ENCODE data around the gene DPEP3.
A peak's percentile ranks its signal among the peaks of the same experiment; 100 is the strongest.
"Not testable (repeated sequence)": the region's sequence is repeated elsewhere in the genome, so short reads cannot be mapped to it uniquely, and the experiment has no call there.

The DPEP3 gene, protein sequence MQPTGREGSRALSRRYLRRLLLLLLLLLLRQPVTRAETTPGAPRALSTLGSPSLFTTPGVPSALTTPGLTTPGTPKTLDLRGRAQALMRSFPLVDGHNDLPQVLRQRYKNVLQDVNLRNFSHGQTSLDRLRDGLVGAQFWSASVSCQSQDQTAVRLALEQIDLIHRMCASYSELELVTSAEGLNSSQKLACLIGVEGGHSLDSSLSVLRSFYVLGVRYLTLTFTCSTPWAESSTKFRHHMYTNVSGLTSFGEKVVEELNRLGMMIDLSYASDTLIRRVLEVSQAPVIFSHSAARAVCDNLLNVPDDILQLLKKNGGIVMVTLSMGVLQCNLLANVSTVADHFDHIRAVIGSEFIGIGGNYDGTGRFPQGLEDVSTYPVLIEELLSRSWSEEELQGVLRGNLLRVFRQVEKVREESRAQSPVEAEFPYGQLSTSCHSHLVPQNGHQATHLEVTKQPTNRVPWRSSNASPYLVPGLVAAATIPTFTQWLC

DNA sequence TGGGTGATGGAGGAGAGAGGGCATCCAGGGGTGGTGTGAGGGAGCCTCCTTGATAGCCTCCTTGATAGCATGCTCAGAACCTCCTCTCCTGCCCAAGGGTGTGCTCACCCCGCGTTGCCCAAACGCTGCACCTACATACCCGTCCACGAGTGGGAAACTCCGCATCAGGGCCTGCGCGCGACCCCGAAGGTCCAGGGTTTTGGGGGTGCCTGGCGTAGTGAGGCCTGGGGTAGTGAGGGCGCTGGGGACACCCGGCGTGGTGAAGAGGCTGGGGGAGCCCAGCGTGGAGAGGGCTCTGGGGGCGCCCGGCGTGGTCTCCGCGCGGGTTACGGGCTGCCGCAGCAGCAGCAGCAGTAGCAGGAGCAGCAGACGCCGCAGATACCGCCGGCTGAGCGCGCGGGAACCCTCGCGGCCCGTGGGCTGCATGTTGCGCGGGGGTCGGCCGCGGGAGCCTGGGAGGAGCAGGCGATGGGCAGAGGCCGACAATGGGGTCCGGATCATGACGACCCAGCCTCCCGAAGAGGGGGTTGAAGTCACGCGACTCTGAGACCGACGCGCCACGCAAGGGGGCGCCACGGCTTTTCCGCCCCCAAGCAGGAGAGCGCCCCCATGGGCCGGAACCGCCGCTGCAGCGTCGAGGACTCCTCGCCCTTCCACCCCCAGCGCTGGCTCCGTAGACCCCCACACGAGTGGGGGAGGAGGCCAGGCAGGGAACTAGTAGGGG, at the start of gene DPEP3:
Gene DPEP3 (minus strand): TSS at position 545 of the 724 bp plus-strand sequence. CDS start 119 bp downstream, at position 426.
- no peak for DNase-seq

DNA sequence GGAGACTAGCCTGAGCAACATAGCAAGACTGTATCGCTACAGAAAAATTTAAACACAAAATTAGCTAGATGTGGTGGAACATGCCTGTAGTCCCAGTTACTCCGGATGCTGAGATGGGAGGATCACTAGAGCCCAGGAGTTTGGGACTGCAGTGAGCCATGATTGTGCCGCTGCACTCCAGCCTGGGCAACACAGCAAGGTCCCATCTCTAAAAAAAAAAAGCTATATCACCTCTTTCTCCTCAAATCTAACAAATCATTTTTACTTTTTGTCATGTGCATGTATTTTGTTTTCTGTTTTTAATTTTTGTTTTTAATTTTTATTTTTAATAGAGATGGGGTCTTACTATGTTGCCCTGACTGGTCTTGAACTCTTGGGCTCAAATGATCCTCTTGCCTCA, 48.7 kb upstream of the DPEP3 start:
- no peak for DNase-seq

DNA sequence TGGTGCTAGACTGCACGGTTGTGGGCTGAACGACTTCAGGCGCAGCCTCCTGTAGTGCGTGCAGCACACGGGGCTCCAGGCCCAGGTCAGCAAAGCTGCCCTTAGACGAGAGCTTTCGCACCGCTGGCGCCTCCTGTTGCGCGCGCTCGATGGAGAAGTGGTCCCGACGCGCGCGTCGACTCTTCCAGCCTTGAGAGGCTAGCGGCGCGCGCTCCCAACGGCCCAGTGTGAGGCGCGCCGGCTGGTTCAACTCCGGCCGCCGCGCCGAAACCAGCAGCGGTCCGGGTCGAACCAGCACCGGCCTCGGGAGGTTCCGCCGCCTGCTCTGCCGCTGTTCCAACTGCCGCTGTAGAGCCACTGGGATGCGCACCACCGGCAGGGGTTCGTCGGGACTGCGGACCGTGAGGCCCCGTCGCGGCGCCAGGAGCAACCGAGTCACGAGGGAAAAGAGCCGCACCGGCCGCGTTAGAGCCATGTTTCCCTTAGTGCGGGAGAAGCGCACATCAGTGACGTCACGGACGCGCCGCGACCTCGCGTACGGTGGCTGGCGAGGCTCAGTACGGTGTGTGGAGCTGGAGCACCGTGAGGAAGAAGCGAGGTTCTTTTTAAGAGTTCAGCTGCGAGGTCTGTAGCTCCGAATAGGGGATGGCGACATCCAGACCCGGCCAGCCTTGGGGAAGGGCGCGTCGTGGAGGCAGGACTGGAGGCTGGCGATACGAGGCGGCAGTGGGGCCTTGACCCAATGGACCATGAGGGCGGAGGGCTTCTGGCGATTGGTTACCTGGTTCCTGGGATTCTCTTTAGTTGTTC, 42.6 kb upstream of the DPEP3 start, which contains the start of the genes DDX28 and DUS2:
Gene DDX28 (minus strand): TSS at position 505 of the 810 bp plus-strand sequence. CDS start 30 bp downstream, at position 475.
Gene DUS2 (plus strand): TSS at position 557 of the 810 bp plus-strand sequence. CDS start 14,740 bp downstream, outside the sequence.
- DNase-seq: peak; percentile 90

DNA sequence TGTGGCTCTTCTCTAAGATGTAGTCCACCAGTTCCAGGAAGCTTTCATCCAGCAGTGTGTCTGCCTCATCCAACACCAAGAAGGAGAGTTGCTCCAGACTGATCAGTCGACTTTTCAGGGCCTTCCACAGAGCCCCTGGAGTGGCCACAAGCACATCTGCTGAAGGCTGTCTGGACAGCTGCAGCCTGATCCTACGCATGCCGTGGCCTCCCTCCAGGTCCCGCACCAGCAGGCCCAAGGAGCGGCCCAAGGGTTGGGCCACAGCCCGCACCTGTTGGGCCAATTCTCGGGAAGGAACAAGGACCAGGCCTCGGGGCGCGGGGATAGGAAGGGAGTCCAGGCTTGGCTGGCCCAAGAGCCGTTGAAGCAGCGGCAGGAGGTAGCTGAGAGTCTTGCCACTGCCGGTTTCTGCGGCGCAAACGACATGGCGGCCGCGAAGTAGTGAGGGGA, 42.0 kb upstream of the DPEP3 start:
- no peak for DNase-seq

DNA sequence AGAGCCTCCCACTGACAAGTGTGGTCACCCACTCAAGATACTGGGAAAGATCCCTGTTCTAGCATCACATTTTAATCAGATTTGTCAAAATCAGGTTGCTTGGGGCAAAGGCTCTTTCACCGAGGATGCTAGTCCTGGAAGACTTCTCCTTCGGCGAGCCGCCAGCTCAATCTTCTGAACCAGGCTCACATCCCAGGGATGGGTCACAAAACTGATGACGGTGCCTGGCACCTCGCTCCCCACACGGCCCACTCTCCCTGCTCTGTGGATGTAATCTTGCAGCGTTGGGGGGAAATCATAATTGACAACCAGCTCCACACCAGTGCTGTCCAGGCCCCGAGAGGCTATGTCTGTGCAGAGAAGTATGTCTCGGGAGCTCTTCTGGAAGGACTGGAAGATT, 41.2 kb upstream of the DPEP3 start:
- no peak for DNase-seq

DNA sequence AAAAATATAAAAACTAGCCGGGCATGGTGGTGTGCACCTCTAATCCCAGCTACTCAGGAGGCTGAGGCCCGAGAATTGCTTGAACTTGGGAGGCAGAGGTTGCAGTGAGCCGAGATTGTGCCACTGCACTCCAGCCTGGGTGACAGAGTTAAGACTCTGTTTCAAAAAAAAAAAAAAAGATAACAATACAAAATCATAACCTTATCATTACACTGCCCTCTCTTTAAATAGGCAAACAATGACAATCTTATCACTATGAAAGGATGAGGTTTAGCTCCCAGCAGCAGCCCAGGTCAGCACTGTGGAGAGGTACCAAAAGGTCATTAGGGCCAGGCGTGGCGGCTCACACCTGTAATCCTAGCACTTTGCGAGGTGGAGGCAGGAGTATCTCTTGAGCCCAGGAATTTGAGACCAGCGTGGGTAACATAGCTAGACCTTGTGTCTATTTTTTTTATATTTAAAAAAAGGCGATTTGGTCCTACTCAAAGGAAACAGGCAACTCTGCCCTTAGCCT, 38.9 kb upstream of the DPEP3 start:
- DNase-seq: no peak

DNA sequence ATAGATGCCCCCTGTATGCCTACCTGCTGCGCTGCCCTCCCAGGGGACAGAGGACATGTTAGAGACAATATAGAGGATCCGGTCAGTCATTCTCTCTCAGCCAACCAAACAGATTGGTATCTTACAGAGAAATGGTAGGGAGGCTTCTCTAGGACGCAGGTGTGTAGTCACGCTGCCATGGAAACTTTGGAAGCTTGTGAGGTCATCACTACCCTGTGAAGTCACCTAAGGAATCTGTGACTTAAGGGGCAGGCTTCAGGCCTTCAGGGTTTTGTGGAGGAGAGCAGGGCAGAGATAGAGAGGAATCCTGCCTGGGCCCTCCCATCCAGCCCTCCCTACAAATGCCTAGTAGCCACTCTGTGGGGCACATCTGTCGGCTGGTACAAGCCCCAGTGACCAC, 35.4 kb upstream of the DPEP3 start, which contains the start of gene DPEP2NB:
Gene DPEP2NB (minus strand): TSS at position 231 of the 400 bp plus-strand sequence. CDS start 141 bp downstream, at position 90.
- DNase-seq: no peak

DNA sequence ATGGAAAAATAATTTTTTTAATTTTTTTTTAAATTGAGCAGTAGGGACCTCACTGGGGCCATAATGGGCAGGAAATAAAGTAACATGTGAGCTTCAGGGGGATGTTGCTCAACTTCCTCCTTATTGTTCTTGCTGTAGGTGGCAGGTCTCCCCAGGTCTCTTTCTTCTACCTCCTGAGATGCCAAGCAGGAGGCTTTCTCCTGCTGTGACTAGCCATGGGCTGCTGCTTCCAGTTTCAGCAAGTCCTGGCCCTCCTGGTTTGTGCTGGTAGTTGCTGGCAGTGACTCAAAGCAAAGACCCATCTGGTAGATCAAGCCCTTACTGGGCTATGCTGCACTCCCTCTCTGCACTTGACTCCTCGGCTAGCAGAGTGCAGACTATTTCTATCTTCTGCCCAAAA, 33.1 kb upstream of the DPEP3 start:
- no peak for DNase-seq

DNA sequence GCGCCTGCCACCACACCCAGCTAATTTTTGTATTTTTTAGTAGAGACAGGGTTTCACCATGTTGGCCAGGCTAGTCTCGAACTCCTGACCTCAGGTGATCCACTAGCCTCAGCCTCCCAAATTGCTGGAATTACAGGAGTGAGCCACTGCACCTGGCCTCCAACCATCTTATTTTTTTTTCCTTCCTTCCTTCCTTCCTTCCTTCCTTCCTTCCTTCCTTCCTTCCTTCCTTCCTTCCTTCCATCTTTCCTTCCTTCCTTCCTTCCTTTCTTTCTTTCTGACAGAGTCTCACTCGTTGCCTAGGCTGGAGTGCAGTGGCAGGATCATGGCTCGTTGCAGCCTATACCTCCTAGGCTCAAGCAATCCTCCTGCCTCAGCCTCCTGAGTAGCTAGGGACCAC, 29.6 kb upstream of the DPEP3 start:
- DNase-seq: not testable (repeated sequence)

DNA sequence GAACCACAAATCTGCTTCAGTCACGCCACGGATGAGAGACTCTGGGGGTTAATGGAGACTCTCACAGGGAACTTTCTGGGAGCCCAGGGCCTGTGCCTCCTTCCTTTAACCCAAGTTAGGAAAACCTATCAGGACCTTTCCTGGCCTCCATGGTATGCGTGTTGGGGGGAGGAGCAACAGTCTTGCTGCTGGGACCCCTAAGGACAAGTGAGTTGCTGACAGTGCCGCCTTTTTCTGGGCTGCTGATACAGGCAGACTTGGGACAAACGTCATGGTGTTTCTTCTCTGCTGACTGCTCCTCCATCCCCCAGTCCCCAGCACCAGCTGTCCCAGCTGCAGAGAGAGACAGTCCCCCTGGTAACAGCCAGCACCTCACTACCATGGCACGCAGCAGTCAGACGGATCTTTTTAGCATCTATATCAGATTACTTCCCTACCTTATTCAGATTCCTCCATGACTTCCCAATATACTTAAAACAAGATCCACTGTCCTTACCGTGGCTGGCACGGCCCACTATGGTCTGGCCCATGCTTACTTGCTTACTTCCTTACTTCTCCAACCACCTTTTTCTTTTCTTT, 28.9 kb upstream of the DPEP3 start:
- DNase-seq: no peak

DNA sequence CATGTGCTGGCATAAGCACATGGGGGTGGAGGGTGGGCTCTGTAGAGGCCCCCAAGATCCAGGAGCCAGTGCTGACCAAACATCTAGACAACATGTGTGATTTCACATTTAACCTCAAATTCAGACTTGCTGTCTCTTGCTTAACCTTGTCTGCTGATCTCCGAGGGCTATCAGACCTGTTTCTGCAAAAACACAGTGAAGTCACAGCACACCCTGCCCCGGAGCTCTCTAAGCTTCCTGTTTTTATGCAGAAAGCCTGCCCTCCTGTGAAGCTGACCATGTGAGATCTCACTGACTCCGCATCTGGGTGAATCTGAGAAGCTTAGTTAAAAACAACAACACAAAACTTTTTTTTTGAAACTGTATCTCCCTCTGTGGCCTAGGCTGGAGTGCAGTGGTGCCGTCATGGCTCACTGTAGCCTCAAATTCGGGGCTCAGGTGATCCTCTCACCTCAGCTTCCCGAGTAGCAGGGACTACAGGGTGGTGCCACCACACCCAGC, 25.5 kb upstream of the DPEP3 start:
- no peak for DNase-seq

DNA sequence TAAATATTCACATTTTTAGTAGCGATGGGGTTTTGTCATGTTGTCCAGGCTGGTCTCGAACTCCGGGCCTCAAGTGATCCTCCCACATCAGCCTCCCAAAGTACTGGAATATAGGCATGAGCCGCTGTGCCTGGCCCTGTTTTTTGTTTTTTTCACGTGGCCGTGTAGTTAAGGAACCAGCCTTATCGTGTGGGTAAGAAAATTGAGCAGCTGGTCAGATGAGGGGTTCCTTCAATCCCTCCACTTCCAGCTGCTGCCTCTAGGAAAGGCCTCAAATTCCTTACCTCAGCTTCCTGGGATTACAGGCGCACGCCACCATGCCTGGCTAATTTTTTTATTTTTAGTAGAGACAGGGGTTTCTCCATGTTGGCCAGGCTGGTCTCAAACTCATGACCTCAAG, 24.9 kb upstream of the DPEP3 start:
- DNase-seq: no peak

DNA sequence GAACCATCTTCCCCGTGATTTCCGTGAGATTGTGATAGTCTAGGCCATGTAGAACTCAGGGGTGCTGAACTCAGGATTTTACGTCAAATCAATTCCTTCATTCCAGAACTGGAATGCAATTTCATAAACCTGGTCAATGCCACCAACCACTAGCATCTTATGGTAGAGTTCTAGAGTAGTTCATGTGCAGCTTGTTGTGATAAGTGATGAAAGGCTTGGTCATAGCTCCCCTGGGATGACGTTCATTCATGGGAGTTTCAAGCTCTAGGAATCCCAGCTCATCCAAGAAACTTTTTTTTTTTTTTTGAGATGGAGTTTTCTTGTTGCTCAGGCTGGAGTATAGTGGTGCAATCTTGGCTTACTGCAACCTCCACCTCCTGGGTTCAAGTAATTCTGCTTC, 22.7 kb upstream of the DPEP3 start:
- no peak for DNase-seq

DNA sequence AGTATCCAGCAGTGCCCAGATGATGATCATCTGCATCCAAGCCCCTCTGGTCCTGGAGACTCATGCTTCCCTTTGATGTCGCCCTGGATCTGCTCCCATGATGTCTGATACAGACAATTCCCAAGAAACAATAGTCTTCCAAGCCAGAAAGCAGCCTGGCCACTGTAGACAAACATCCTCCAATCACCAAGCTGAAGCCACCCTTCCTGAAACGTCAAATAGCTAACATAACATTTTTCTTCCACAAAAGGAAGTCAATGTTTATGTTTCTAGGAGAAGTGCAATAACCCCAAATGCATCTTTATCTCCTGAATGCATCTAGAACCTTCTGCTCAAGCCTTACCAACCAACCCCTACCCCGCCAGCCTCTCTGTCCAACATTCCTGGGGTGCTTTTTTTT, 20.2 kb upstream of the DPEP3 start:
- no peak for DNase-seq

DNA sequence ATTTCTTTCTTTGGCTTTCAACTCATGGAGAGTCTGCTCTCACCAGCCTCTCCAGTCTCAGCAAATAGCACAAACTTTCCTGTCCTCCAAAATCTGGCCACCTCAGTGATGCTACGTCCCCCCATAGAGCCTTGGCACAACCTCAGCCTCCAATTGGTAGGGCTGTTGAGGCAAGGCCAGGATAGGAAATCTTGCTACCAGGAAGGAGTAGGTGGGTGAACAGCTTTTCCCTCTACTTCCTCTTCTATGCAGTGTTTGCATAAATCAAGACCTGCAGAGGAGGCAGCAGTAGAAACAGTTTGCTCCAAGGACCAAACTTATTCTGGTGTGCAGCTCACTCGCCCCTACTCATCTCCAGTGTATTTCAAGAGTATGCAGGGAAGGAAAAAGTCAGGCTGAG, 19.7 kb upstream of the DPEP3 start:
- no peak for DNase-seq

DNA sequence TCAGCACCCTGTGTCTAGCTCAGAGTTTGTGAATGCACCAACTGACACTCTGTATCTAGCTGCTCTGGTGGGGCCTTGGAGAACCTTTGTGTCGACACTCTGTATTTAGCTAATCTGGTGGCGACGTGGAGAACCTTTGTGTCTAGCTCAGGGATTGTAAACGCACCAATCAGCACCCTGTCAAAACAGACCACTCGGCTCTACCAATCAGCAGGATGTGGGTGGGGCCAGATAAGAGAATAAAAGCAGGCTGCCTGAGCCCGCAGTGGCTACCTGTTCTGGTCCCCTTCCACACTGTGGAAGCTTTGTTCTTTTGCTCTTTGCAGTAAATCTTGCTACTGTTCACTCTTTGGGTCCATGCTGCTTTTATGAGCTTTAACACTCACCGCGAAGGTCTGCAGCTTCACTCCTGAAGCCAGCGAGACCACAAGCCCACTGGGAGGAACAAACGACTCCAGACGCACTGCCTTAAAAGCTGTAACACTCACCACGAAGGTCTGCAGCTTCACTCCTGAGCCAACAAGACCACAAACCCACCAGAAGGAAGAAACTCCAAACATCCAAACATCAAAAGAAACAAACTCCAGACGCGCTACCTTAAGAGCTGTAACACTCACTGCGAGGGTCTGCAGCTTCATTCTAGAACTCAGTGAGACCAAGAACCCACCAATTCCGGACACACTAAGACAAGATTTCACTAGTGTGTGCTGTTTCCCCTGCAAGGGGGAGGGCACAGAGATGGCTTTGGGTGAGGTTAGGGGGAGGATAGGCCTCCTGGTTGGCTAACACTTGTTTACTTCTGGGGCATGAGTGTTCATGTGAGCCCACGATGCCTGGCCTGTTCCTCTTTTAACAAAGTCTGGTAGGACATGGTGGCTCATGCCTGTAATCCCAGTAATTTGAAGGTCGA, 18.7 kb upstream of the DPEP3 start, which contains the start of gene DPEP2:
Gene DPEP2 (minus strand): TSS at position 706 of the 910 bp plus-strand sequence. CDS start 6,272 bp downstream, outside the sequence.
- DNase-seq: not testable (repeated sequence)

DNA sequence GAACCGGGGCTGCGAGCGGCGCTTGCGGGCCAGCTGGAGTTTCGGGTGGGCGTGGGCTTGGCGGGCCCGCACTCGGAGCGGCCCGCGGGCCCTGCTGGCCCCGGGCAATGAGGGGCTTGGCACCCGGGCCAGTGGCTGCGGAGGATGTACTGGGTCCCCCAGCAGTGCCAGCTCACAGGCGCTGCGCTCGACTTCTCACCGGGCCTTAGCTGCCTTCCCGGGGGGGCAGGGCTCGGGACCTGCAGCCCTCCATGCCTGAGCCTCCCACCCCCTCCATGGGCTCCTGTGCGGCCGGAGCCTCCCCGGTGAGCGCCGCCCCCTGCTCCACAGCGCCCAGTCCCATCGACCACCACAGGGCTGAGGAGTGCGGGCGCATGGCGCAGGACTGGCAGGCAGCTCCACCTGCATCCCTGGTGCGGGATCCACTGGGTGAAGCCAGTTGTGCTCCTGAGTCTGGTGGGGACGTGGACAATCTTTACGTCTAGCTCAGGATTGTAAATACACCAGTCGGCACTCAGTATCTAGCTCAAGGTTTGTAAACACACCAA, 18.0 kb upstream of the DPEP3 start:
- not testable (repeated sequence) for DNase-seq

DNA sequence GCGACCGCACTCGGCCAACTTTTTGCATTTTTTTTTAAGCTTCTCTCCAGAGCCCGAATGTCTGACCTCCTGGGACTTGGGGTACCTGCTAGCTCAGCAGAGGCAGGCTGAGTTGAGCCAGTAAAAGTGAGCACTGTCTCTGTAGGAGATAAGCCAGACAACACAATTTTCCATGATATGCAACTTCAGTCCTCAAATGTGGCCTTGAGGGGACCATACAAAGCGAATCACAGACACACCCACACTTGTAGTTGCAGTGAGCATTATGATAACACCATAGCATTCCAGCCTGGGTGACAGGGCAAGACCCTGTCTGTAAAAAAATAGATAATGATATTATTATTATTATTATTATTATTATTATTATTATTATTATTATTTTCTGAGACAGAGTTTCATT, 16.4 kb upstream of the DPEP3 start:
- DNase-seq: no peak

DNA sequence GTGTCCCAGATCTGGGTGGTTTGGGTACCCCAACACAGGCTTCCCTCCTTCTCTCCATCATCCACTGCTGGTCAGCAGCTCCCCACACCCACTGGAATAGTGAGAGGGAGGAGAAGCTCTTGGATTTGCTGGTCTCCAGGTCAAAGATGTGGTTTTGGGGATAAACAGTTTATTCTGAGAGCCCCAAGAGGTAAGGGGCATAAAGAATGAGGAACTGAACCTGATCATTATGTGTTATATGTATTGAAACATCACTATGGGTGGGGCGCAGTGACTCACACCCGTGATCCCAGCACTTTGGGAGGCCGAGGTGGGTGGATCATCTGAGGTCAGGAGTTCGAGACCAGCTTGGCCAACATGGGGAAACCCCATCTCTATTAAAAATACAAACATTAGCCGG, 15.1 kb upstream of the DPEP3 start:
- peak; percentile 22 for DNase-seq

DNA sequence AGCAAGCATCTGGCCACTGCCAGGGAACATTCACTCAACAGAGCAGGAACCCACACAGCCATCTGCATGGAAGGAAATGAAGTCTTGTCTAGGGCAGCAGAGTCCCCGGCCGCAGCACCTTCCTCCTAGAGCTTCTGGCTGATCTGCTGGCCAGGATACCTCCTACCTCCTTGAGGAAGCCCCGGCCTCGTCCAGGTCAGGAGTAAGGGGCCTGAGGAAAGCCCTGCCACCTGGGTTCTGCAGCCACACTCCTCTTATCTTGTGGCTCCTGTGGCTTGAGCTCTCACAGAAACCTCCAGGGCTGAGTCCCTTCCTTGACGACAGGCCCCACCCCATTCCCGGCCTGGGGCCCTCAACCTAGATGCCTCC, 13.7 kb upstream of the DPEP3 start:
- DNase-seq: not testable (repeated sequence)

Measured in EL (cell line).